ENCODE results near the gene LRRC45. TPM values are rescaled to one million over a fixed set of nuclear protein-coding genes. Genes with fewer than 3 reads are reported as not detected.

LRRC45 gene
- total RNA-seq, 1 donor from 2014 or later = 17.3 TPM

- ATAC-seq (no peak), DNase-seq (no peak)
- peaks cover 29% of the 10 kb centered on the region for H3K36me3 ChIP-seq
- TF ChIP-seq CTCF (IDR thresholded peaks at IDR 0.05) = no peak
- no peak overlapping the region for H3K4me3 ChIP-seq
- H3K27me3 ChIP-seq (ENCODE audit: low read depth) = no peaks in the 10 kb centered on the region
- peaks cover 18% of the 10 kb centered on the region for H3K4me1 ChIP-seq
- H3K27ac ChIP-seq = no peak overlapping the region
- intact Hi-C loops (cut with DNase I) = no loop called here
- no peaks in the 10 kb centered on the region for H3K9me3 ChIP-seq
Measured at GRCh38 chr17:82045936-82046484, 22.9 kb downstream of the LRRC45 start.

DNA sequence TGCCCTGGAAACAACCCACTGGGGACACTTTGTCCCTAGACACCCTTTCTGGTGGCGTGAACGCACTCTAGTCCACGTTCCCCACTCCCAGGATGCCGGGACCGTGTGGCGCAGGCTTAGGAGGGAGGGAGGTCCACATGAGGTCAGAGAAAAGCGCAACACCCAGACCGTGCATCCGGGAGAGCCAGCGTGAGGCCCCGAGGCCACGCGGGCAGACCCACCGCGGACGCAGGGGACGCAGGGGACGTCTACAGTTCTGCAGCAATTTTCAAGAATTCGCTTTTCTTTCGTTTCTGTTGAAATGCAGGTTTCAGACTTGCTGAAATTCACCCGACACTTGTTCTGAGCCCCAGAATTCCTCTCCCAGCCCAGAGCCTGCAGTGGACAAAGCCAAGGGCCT is 23.8 kb downstream of the LRRC45 start:
- intact Hi-C loops (cut with DNase I) = no loop called here
- no peak for DNase-seq
- H3K27ac ChIP-seq = no peak overlapping the region
- H3K4me1 ChIP-seq = peaks cover 20% of the 10 kb centered on the region
- H3K4me3 ChIP-seq = no peak overlapping the region
- H3K36me3 ChIP-seq = peaks cover 29% of the 10 kb centered on the region
- H3K27me3 ChIP-seq (ENCODE audit: low read depth) = no peaks in the 10 kb centered on the region
- no peaks in the 10 kb centered on the region for H3K9me3 ChIP-seq
- ATAC-seq = no peak
- no peak for TF ChIP-seq CTCF (IDR thresholded peaks at IDR 0.05)

DNA sequence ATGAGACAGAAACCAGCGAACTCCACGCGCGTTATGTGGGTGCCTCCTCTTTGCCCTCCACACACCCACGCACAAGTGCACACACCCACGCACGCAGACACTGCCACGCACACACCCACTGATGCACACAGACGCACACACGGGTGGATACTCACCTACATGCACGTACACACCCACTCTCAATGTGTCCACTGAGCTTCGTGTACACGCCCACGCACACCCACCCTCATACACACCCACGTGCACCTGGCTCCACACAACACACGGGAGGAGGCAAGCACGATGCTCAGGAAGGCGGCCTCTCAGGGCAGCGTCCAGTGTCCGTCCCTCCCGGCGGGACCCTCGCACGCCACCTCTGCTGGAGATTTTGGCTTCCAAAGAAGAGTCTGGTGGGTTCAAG is 24.3 kb downstream of the LRRC45 start:
- Histone ChIP-seq H3K27ac (no peak overlapping the region), H3K9me3 (no peaks in the 10 kb centered on the region), H3K36me3 (peaks cover 29% of the 10 kb centered on the region), H3K27me3 (ENCODE audit: low read depth) (no peaks in the 10 kb centered on the region), H3K4me1 (peaks cover 22% of the 10 kb centered on the region), H3K4me3 (no peak overlapping the region)
- intact Hi-C loops (cut with DNase I) = no loop called here
- no peak for TF ChIP-seq CTCF (IDR thresholded peaks at IDR 0.05)
- DNase-seq (no peak), ATAC-seq (no peak)

- no peak overlapping the region for H3K27ac ChIP-seq
- TF ChIP-seq CTCF (IDR thresholded peaks at IDR 0.05) = no peak
- no peaks in the 10 kb centered on the region for H3K9me3 ChIP-seq
- intact Hi-C loops (cut with DNase I) = no loop called here
- DNase-seq (no peak), ATAC-seq (no peak)
- no peak overlapping the region for H3K4me3 ChIP-seq
- peaks cover 28% of the 10 kb centered on the region for H3K4me1 ChIP-seq
- no peaks in the 10 kb centered on the region for H3K27me3 ChIP-seq (ENCODE audit: low read depth)
- peaks cover 29% of the 10 kb centered on the region for H3K36me3 ChIP-seq
Measured at GRCh38 chr17:82047914-82048570, 24.9 kb downstream of the LRRC45 start.

DNA sequence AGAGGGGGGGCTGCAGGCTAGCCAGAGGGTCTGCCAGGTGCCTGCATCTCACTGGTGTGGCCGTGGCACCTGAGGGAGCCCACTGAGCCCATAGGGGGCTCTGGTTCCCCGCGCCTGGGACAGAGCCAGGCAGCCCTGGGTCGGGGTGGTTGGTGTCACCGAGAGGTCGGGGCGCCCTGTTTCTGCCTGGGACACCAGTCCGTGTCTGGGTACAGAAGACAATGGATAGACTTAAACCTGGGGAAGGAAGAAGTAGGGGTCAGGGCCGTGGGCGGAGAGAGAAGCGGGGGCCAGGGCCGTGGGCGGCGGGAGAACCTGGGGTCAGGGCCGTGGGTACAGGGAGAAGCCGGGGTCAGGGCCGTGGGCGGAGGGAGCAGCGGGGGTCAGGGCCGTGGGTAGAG is 25.5 kb downstream of the LRRC45 start:
- Histone ChIP-seq H3K9me3 (no peaks in the 10 kb centered on the region), H3K4me3 (no peak overlapping the region), H3K36me3 (peaks cover 34% of the 10 kb centered on the region), H3K27ac (no peak overlapping the region), H3K27me3 (ENCODE audit: low read depth) (no peaks in the 10 kb centered on the region), H3K4me1 (peaks cover 34% of the 10 kb centered on the region)
- intact Hi-C loops (cut with DNase I) = no loop called here
- DNase-seq = no peak
- TF ChIP-seq CTCF (IDR thresholded peaks at IDR 0.05) = no peak
- no peak for ATAC-seq
